ENCODE data around the gene RELL2.

Gene RELL2

GRCh38 chr5:141665995-141666940, 29.5 kb downstream of the RELL2 start:
- TF ChIP-seq NFIC (IDR thresholded peaks at IDR 0.05): no peak
- TF ChIP-seq ZBTB7A (IDR thresholded peaks at IDR 0.05; ENCODE audit: low read depth): no peak
- TF ChIP-seq REST (IDR thresholded peaks at IDR 0.05; ENCODE audit: low read depth): no peak
- TF ChIP-seq EP300 (IDR thresholded peaks at IDR 0.05; ENCODE audit: borderline replicate concordance): no peak
- TF ChIP-seq CEBPB (IDR thresholded peaks at IDR 0.05): no peak
- no peak for TF ChIP-seq EGR1 (IDR thresholded peaks at IDR 0.05)
- TF ChIP-seq CREB1 (IDR thresholded peaks at IDR 0.05; ENCODE audit: low read depth): no peak
- TF ChIP-seq USF1 (IDR thresholded peaks at IDR 0.05): no peak

GRCh38 chr5:141668601-141669265, 31.9 kb downstream of the RELL2 start:
- TF ChIP-seq TCF12 (IDR thresholded peaks at IDR 0.05; ENCODE audit: low read depth) (no peak), CREB1 (IDR thresholded peaks at IDR 0.05; ENCODE audit: low read depth) (no peak), TEAD4 (IDR thresholded peaks at IDR 0.05) (no peak), TAF1 (IDR thresholded peaks at IDR 0.05; ENCODE audit: low read depth) (no peak), FOXM1 (IDR thresholded peaks at IDR 0.05; ENCODE audit: borderline replicate concordance, low read depth) (no peak), YY1 (IDR thresholded peaks at IDR 0.05; ENCODE audit: low read depth) (no peak), CEBPB (IDR thresholded peaks at IDR 0.05) (no peak)

GRCh38 chr5:141669520-141669919, 32.7 kb downstream of the RELL2 start:
- TF ChIP-seq FOXM1 (IDR thresholded peaks at IDR 0.05; ENCODE audit: borderline replicate concordance, low read depth) (no peak), TAF1 (IDR thresholded peaks at IDR 0.05; ENCODE audit: low read depth) (no peak)

GRCh38 chr5:141672071-141672840, 35.5 kb downstream of the RELL2 start:
- no peak for TF ChIP-seq FOXM1 (IDR thresholded peaks at IDR 0.05; ENCODE audit: borderline replicate concordance, low read depth)
- TF ChIP-seq YY1 (IDR thresholded peaks at IDR 0.05; ENCODE audit: low read depth): no peak
- TF ChIP-seq USF1 (IDR thresholded peaks at IDR 0.05): no peak

GRCh38 chr5:141672841-141673813, 36.3 kb downstream of the RELL2 start:
- no peak for TF ChIP-seq REST (IDR thresholded peaks at IDR 0.05; ENCODE audit: low read depth)
- no peak for TF ChIP-seq ZBTB7A (IDR thresholded peaks at IDR 0.05; ENCODE audit: low read depth)
- no peak for TF ChIP-seq USF1 (IDR thresholded peaks at IDR 0.05)
- TF ChIP-seq TEAD4 (IDR thresholded peaks at IDR 0.05): no peak
- TF ChIP-seq EGR1 (IDR thresholded peaks at IDR 0.05): no peak
